Body of pancreas (tissue), 4 donors: ENCODE results near the gene CKAP2.
"Not testable (repeated sequence)": the region's sequence is repeated elsewhere in the genome, so short reads cannot be mapped to it uniquely, and the experiment has no call there.

Experiments used
- CTCF ChIP-seq, 7 experiments: fragments of 450-650 bp in 4 of 7; fragments of 200-600 bp in 3 of 7; sonication (generic) in 3 of 7; IDR thresholded peaks; one replicate each; pipeline ENCODE4 v1.5.1; 2016 to 2019; ENCODE audit warnings: antibody characterized with exemption in 7 of 7
- POLR2A ChIP-seq, 3 donors: fragments of 450-650 bp; IDR thresholded peaks; one replicate each; pipeline ENCODE4 v1.6.1; 2016; ENCODE audit warnings: antibody characterized with exemption in 3 of 3, mild to moderate bottlenecking in 2 of 3

GRCh38 chr13:52497979-52498378, 42.7 kb downstream of the CKAP2 start:
- not testable (repeated sequence) for TF ChIP-seq CTCF, POLR2A (IDR thresholded peaks at IDR 0.05)
